CD4-positive, alpha-beta T cell treated with Interleukin-6 at 100 ng/mL for 8 hours (primary cell): ENCODE data around the gene CDH13.

ENCODE experiments used
- DNase-seq: peaks from one replicate; pipeline ENCODE4 v3.0.0-alpha.2; 2020; ENCODE audit warnings: mixed read lengths, low spot score

CDH13 gene

DNA sequence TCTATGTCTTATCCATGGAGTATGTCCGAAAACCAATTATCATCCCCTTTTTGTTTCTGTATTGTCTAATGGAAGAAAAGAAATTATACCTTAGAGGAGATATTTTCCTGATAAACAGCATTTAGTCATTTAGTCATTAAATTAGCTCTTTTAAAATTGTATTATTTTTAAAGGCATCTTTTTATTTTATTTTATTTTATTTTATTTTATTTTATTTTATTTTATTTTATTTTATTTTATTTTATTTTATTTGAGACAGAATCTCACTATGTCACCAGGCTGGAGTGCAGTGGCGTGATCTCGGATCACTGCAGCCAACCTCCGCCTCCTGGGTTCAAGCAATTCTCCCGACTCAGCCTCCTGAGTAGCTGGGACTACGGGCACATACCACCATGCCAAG is 559.1 kb downstream of the CDH13 start:
- no peak for DNase-seq

DNA sequence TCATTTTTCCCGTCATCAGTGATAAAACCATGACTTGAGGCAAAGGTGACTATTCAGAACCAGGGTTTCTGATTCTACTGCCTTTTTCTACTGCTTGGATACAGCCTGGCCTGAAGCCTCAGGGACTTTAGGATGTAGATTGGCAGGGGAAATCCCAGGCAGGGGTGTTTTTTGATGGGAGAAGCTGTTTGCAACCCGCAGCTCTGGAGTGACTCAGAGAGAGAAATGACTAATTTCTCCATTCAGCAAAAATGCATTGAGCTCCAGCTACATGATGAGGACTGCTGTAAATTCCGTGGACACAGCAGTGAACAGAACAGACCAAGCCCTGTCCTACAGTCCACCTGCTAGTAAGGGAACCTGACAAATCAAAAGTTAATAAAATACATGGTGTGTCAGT is 560.6 kb downstream of the CDH13 start:
- DNase-seq, result no peak

DNA sequence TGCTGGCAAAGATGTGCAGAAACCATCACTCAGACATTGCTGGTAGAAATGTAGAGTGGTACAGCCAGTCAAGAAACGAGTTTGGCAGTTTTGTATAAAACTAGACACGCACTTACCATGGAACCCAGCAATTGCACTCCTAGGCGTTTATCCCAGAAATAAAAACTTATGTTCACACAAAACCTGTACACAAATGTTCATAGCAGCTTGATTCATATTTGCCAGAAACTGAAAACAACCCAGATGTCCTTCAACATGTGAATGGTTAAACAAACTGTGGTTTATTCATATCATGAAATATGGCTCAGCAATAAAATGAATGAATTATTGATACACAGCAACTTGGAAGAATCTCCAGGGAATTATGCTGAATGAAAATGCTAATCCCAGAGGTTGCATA is 570.0 kb downstream of the CDH13 start:
- no peak for DNase-seq

DNA sequence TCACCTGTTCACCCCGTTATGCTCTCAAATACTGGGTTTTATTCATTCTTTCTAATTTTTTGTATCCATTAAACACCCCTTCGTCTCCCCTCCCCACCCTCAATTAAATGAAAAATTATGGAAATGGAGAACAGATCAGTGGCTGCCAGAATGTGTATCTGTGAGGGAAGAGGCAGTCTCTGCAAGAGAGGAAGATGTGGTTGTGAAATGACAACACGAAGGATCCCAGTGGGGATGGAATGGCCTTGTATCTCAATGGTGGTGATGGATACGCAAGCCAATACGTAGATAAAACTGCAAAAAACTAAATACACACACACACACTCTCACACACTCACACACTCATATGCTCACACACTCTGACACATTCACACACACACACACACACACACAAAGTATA is 570.7 kb downstream of the CDH13 start:
- DNase-seq, result no peak

DNA sequence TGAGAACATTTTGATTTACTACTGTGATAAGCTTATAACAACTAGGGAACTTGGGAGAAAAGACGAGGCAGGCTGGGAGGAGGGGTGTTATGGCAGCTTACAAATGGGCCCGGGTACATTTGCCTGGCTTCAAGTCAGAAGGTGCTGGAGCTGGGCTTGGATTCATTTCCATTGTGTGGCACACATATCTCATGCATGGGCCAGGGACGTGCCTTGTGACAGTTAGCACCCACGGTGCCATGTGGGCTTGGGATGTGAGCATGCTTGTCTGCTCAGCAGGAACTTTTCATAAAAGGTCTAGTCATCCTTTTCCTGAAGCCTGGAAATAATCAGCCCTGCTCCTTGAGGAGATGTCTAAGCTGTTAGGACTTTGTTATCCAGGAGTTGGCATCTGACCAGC is 572.2 kb downstream of the CDH13 start:
- no peak for DNase-seq

DNA sequence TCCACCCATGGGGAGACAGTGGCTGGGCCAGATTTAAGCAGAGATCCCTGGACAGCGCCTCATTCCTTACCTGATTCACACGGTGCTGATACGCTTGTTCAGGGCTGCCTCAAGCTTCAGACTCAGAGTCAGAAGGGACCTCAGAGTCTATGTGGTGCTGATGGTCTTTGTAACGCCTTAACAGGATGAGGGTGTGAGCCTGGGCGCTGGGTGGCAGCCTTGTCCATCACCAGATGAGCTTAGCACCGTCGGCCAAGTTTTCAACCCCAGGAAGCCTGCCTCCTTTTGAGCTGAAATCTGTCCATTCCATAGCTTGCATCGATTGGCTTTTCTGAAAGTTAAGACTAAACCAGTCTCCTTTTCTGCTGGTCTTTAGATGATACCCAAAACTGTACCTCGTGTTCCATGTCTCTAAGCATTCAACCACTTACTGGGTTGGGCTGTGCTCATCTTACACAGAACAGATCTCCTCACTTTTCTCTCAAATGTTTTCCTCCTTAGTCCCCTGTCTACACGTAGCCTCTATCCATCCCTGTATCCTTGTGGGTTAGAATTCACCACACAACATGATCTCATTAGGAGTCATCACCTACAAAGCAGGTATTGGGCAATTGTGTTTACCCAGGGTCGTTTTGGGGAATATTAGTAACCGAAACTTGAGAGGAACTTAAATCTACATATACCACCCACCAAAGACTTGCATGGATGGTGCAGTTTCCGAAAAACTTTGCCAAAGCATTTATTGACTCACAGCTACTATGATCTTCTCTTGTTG is 573.4 kb downstream of the CDH13 start:
- DNase-seq, result no peak

DNA sequence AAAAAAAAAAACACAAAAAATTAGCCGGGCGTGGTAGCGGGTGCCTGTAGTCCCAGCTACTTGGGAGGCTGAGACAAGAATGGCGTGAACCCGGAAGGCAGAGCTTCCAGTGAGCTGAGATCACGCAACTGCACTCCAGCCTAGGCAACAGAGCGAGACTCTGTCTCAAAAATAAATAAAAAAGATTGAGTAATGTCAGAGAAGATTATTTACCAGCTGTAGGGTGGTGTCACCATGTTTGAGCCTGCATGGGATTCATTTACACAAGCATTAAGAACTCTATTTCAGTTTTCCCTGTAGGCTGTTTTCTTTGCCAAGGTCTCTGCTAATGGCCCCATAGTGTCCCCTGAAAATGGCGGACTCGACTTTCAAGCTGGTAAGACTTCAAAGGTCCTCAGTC is 575.0 kb downstream of the CDH13 start:
- DNase-seq, result no peak

DNA sequence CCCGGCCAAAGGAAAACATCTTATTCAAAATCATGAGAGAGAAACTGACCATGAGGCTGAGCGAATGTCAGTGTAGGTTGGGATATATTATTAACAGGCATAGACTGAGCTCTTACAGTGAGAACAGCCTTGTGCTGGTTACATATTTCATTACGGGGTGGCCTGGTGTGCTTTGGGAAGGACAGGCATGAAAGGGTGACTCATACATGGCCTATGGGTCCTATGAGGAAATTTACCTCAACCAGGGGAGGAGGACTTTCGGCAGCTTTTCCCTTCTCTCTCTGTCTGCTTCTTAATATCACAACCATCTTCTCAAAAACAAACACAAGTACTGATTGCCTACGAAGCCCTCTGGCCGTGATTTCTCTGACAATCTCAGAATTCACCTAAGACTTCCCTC is 579.1 kb downstream of the CDH13 start:
- DNase-seq, result no peak

DNA sequence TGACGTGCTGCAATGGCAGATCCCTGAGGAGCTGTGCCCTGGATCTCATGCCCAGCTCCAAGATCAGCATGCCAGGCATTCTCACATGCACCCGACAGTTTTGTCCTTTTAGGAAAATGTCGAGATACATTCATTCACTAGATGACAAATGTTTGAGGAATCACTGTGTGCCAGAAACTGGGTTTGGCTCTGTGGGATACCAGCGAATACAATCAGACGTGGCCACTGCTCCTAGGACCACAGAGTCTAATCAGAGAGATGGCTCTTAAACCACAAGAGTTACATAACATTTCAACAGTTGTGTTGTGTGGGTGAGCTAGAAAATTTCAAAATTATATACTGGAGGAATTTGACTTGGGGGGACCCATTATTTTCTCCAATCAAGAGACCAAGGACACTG is 579.7 kb downstream of the CDH13 start:
- no peak for DNase-seq

DNA sequence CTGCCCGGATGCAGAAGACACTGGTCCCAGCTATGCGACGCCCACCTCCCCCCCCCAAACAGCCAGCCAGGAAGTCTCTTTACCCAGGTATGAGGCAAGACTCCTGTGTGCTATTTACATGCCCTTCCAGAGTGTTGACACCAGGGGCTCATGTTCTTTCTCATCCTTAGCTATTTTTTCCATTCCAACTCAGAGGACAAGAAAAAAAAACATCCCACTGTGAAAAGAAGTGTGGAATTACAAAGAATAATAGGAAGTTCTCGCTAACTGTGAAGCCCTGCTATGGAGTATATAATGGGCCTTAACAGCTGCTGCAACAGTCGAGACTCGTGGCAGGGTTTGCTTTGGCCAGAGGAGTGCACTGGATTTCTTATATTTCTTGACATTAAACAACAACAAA is 584.9 kb downstream of the CDH13 start:
- DNase-seq, result no peak

DNA sequence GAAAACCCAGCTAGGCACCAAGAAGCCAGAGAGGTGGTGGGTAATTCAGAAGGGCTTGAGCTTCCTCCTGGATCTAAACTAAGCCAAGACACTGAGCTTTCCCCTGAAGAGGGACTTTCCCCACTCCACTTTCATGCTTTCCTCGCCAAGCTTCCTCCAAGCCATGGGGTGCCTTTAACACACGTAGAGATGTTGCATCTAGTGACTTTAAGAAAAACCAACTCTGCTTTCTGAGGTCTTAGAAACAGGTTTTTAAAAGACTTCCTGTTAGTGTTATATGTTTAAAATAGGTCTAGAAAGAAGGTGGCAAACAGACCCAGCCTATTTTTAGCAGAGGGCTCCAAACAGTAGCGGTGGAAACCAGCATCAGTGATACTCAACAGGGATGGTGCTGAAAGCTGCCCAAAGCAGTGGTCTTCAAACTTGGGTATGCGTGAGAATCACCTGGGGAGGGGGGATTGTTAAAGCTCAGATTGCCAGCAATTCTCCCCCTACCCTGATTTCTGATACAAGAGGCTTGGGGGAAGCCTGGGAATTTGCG is 585.6 kb downstream of the CDH13 start:
- DNase-seq, result no peak

DNA sequence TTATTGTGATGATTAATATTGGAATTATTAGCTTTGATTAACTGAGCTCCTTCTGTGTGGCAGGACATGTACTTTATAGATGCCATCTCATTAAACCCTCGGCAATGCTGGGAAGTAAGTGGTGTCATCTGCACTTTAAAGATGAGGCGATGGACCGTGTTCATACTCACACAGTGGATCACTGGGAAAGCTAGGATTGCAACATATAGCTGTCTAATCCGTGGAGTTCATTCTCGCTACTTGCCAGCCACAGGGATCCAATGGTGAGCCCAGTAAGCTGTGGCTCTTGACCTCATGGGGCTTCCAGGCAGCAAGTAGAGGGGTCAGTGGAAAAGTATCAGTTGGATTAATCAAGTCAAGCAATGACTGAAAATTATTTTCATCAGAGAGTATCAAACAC is 587.9 kb downstream of the CDH13 start:
- no peak for DNase-seq

DNA sequence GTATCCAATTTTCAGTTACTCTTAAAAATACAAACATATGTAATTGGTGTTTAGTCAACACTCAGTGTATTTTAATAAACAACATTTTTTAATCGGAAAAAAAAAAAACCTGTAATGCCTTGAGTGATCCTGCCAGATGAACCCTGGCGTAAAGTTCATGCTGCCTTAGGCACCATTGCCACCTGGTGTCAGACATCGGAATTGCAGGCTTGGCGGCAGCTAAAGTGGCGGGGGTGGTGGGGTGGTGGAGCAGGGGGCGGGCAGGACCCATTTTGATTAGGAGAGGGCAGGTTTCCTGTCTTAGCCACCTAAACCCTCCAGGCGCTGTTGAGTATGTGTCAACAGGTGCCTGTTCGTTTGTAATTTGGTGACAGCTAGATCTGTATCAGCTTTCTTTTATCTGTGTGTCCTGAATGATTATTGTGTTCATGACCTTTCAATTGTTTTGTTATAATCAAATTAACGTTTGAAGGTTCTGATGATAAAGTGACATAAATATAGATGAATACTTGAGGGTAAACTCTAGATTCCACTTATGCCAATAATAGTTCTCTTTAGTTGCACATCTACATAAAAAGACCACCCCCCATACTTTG is 588.7 kb downstream of the CDH13 start:
- DNase-seq, result no peak

DNA sequence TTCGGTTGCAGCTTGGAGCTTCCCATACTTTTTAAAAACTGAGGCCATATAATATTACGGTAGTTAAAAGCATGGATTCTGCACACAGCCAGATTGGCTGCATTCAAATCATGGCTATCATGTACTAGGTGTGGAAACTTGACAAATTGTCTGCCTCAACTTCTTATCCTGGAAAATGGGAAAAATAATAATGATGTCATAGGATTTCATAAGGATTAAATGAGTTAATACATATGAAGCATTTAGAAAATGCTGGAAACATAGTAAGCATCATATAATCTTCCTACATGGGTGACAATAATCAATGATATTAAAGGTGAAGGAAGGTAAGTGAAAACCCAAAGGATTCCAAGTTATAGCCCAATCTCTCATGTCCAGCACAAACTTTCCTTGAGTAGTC is 592.5 kb downstream of the CDH13 start:
- no peak for DNase-seq

DNA sequence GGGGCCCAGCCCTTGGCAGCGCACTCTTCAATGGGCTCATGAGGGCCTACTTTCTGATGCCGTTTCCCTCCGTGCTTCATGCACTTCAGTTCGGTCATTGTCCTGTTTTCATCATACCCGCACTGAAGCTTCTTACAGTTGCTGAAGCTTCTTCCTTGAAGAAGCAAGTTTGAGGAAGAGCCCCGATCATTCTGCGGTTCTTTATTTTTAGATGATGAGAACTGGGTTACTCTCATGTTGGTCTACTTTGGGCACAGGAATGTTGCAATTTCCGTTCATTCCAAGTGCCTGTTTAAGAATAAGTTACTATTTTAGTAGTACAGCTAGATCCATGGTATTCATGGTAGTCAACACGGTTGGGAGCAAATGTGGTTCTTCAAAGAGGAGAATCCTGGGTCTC is 593.3 kb downstream of the CDH13 start:
- no peak for DNase-seq

DNA sequence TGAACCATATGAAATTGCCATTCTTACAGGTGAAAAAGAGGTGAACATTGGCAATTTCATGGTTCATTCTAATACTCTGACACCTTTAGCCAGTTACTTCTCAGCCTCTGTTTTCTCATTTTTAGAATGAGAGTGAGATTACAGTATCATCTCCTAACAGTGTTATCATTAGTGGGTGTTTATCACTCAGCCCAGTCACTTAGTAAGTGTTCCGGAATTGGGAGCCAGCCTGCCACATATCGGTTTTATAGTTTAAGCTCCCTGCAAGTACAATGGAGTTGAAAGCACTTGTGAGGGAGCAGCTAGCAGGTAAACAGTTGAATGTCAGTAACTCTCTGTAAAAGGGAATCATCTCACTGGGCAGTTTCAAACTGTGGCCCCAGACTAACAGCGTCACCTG is 597.9 kb downstream of the CDH13 start:
- no peak for DNase-seq

DNA sequence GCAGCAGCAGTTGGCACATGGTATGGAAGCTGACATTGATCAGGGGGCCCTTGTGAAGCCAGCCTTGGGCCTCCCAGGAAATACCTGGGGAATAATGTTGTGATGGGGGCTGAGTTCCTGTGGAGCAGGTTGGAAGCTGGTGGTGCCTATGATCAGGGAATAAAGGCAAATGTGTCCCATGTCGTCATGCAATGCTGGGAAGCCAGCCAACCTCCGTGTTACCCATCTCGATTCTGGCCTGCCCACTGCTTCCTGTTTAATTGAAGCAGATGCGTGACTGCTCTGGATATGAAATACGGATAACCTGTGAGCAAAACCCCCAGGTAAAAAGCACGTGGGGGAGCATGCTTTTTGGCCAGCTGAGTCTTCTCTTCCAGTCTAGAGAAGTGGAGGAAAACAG is 600.6 kb downstream of the CDH13 start:
- no peak for DNase-seq

DNA sequence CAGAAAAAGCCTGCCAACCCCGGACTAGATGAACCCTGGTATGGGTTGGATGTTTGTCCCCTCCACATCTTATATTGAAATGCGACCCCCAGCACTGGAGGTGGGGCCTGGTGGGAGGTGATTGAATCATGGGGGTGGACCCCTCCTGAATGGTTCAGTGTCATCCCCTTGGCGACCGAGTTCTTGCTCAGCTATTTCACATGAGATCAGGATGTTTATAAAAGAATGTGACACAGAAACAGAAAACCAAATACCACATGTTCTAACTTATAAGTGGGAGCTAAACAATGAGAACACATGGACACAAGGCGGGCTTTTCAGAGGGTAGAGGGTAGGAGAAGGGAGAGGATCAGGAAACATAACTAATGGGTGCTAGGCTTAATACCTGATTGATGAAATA is 605.0 kb downstream of the CDH13 start:
- no peak for DNase-seq

DNA sequence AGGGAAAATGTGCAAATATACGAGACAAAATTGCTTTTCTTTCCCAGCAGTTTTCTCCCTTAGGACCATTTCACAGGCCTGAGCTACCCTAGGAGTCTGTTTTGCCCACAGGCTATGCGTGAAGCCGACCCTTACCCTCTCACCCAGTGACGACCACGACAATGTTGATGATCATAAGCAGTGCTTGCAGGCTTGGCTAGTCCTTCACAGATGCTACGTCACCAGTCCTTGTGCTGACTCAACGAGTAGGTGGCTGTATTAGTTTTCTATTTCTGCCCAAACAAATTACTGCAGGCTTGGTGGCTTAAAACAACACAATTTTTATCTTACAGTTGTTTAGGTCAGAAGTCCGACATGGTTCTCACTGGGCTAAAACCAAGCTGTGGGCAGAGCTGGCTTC is 606.4 kb downstream of the CDH13 start:
- no peak for DNase-seq

DNA sequence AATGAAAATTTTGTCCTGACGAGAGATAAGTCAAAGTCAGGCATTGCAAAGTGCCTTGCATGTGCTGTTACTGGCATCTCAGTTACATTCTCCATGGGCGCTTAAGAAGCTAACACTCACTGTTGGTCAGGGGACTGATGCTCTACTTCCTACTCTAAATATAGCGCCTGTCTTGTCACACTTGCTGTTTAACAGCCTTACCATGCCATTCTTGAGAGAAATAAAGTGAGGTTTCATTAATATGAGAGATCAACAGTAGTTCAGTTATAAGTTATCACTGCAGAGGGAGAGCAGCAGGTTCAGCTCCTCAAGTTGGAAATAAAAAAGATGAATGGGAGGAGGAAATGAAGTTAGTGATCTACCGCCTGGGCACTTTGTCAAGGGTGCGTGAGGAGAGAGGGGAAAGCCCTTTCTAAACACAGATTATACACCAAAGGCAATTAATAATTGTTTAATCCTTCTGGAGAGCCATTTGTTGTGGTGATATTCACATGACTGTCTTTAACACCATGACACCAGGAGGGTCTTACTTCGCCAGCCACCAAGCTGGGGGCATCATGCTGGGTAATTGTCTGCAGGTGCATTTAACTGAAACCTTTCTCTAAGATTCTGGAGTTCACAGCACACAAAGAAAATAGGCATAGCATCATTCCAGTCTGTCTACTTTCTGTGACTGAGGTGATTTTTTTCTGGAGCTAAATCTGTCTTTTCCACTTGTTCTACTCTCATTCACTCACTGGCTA is 612.4 kb downstream of the CDH13 start:
- no peak for DNase-seq

DNA sequence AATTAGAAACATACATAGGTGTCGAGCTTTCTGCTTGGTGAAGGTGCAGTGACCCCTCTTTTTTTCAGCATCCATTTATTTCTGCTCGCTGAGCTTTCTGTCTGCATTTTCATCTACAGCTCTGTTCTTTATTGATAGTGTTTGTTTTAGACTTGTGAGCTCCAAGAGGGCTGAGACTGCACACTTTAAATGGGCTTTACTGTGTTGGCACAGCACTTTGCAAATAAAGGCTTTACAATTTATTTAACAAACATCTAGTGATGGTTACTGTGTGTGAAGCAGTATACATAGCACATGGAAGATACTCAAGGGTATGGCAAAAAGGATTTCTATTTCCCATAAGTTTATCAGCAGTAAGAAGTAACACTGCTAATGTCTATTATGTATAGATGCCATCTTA is 617.3 kb downstream of the CDH13 start:
- no peak for DNase-seq

DNA sequence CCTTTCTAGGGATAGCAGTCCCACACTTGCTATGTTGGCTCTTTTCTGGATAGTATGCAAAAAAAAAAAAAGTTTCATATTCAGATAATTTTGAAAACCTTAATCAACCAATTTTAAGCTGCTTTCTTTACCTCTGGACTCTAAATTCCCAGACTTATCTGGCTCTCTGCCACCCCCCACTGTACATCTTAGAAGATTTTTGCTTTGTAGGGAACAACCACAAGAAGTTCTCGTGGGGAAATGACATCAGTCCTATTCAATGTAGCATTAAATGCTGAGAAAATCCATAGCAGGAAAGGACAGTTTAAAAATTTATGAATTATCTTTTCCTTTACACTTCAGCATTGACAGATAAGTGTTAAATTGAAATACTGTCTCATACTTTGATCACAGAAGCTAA is 618.3 kb downstream of the CDH13 start:
- no peak for DNase-seq

DNA sequence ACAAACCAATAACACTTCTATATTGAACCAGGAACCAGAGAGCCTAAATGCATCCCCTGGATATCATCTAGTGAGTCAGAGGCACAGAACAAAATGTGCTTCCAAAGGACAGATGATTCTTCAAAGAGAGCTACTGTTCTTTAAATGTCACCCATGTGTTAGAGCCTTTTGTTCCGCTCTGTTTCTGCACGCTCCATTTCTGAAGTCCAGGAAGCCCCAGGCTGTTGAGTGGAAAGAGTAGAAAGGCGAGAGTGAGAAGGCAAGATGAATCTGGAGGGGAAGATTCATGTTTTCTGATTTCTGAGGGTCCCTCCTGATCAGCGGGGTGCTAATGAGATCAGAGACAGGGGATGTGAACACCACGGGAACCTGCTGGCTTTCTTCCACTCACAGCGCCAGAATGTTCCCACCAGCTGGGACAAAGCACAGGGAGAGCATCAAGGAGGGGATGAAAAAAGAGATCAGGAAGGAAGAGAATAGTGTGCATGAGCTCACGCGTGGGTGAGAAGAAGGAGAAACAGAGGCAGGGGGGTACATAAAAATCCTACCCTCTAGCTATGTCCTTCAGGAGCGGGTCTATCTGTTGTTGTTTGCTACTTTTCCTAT is 621.1 kb downstream of the CDH13 start:
- DNase-seq, result no peak
